ENCODE results near the gene CEP41.
A peak's percentile ranks its signal among the peaks of the same experiment; 100 is the strongest.
"Not testable (repeated sequence)": the region's sequence is repeated elsewhere in the genome, so short reads cannot be mapped to it uniquely, and the experiment has no call there.

The CEP41 gene

GRCh38 chr7:130390486-130390885 lies 50.3 kb downstream of the CEP41 start:
- DNase-seq (ENCODE audit: low spot score), result no peak

GRCh38 chr7:130388671-130389070 lies 52.1 kb downstream of the CEP41 start:
- no peak for DNase-seq (ENCODE audit: low spot score)

- no peak for DNase-seq (ENCODE audit: low spot score)
Measured at GRCh38 chr7:130387628-130388403, 53.0 kb downstream of the CEP41 start.

- no peak for DNase-seq (ENCODE audit: low spot score)
Measured at GRCh38 chr7:130387306-130387627, 53.5 kb downstream of the CEP41 start.

- DNase-seq (ENCODE audit: low spot score), result no peak
Measured at GRCh38 chr7:130386876-130387275, 53.9 kb downstream of the CEP41 start.

- DNase-seq (ENCODE audit: low spot score), result no peak
Measured at GRCh38 chr7:130385600-130386066, 55.2 kb downstream of the CEP41 start.

GRCh38 chr7:130384841-130385599 lies 55.8 kb downstream of the CEP41 start:
- DNase-seq (ENCODE audit: low spot score), result no peak

GRCh38 chr7:130384371-130384801 lies 56.4 kb downstream of the CEP41 start:
- no peak for DNase-seq (ENCODE audit: low spot score)

- DNase-seq (ENCODE audit: low spot score), result no peak
Measured at GRCh38 chr7:130383187-130383980, 57.4 kb downstream of the CEP41 start.

- DNase-seq (ENCODE audit: low spot score), result no peak
Measured at GRCh38 chr7:130381468-130382312, 59.1 kb downstream of the CEP41 start.

- DNase-seq (ENCODE audit: low spot score), result no peak
Measured at GRCh38 chr7:130380861-130381455, 59.9 kb downstream of the CEP41 start.

- peak; percentile 49 for DNase-seq (ENCODE audit: low spot score)
Measured at GRCh38 chr7:130379921-130380860, 60.6 kb downstream of the CEP41 start, which contains the start of gene CPA1. Gene CPA1 (plus strand): TSS chr7:130380494. CDS start chr7:130380521, 27 bp downstream.

- DNase-seq (ENCODE audit: low spot score), result peak; percentile 40
Measured at GRCh38 chr7:130379532-130379920, 61.3 kb downstream of the CEP41 start.

GRCh38 chr7:130379019-130379418 lies 61.8 kb downstream of the CEP41 start:
- DNase-seq (ENCODE audit: low spot score), result no peak

GRCh38 chr7:130377178-130377577 lies 63.6 kb downstream of the CEP41 start:
- DNase-seq (ENCODE audit: low spot score), result no peak

GRCh38 chr7:130376461-130376860 lies 64.4 kb downstream of the CEP41 start:
- DNase-seq (ENCODE audit: low spot score), result not testable (repeated sequence)

- no peak for DNase-seq (ENCODE audit: low spot score)
Measured at GRCh38 chr7:130374507-130374906, 66.3 kb downstream of the CEP41 start.

- DNase-seq (ENCODE audit: low spot score), result no peak
Measured at GRCh38 chr7:130372402-130373165, 68.2 kb downstream of the CEP41 start.

- DNase-seq (ENCODE audit: low spot score), result no peak
Measured at GRCh38 chr7:130371046-130371445, 69.8 kb downstream of the CEP41 start.
